Spleen (tissue), 11 donors: ENCODE results near the gene C4orf33. TPM values are rescaled to one million over a fixed set of nuclear protein-coding genes. Genes with fewer than 3 reads are reported as not detected.

Experiments used
- DNase-seq: peaks from one replicate; pipeline ENCODE4 v3.0.0-alpha.2; 2020
- H3K27ac ChIP-seq, 8 donors: fragments of 200-600 bp; sonication (generic) in 7 of 8; 1 replicate in 4 of 8; 2 replicates in 4 of 8; pipeline versions ENCODE4 v1.5.0 to v1.8.0; 2016 to 2021; ENCODE audit warnings: inconsistent platforms in 4 of 8, mild to moderate bottlenecking in 4 of 8, moderate library complexity in 1 of 8
- H3K27me3 ChIP-seq, 7 donors: fragments of 200-600 bp; sonication (generic) in 6 of 7; replicated peaks in 1 of 7; 1 replicate in 4 of 7; 2 replicates in 3 of 7; pipeline versions ENCODE4 v1.5.0 to v1.8.0; 2016 to 2021; ENCODE audit warnings: inconsistent platforms in 3 of 7, mild to moderate bottlenecking in 1 of 7
- H3K36me3 ChIP-seq, 6 donors: fragments of 200-600 bp; sonication (generic) in 5 of 6; 1 replicate in 4 of 6; 2 replicates in 2 of 6; pipeline versions ENCODE4 v1.5.0 to v1.8.0; 2016 to 2021; ENCODE audit warnings: inconsistent platforms in 2 of 6
- H3K4me1 ChIP-seq, 6 donors: fragments of 200-600 bp; sonication (generic) in 5 of 6; 1 replicate in 3 of 6; 2 replicates in 3 of 6; pipeline versions ENCODE4 v1.5.0 to v1.8.0; 2016 to 2021; ENCODE audit warnings: inconsistent platforms in 3 of 6
- H3K4me3 ChIP-seq, 8 donors: fragments of 200-600 bp; sonication (generic) in 7 of 8; 1 replicate in 4 of 8; 2 replicates in 4 of 8; pipeline versions ENCODE4 v1.5.0 to v1.8.0; 2016 to 2021; ENCODE audit warnings: inconsistent platforms in 4 of 8, mild to moderate bottlenecking in 4 of 8, moderate library complexity in 2 of 8
- H3K9me3 ChIP-seq, 8 donors: fragments of 200-600 bp; sonication (generic) in 7 of 8; 1 replicate in 4 of 8; 2 replicates in 4 of 8; pipeline versions ENCODE4 v1.5.0 to v1.8.0; 2016 to 2021; ENCODE audit warnings: inconsistent platforms in 4 of 8
- CTCF ChIP-seq, 11 experiments: fragments of 200-600 bp in 7 of 11; fragments of 450-650 bp in 4 of 11; sonication (generic) in 4 of 11; IDR thresholded peaks in 8 of 11; conservative IDR thresholded peaks in 3 of 11; 1 replicate in 7 of 11; 2 replicates in 4 of 11; pipeline versions ENCODE4 v1.4.0 to v1.8.0; 2016 to 2021; ENCODE audit warnings: antibody characterized with exemption in 11 of 11, inconsistent platforms in 4 of 11, mild to moderate bottlenecking in 1 of 11
- POLR2A ChIP-seq, 3 donors: fragments of 450-650 bp; IDR thresholded peaks; one replicate each; pipeline ENCODE4 v1.5.1; 2017; ENCODE audit warnings: antibody characterized with exemption in 3 of 3, mild to moderate bottlenecking in 1 of 3
- POLR2AphosphoS5 ChIP-seq, 3 donors: sonication (generic); formaldehyde crosslinking; IDR thresholded peaks; one replicate each; pipeline ENCODE4 v1.5.1; 2017; ENCODE audit warnings: antibody characterized with exemption in 3 of 3
- WGBS, 5 donors: extraction: QIAGEN DNeasy Blood & Tissue Kit in 3 of 5; methylation state at CpG; one replicate each; pipeline versions ENCODE4 v1.1.5 to v1.1.7; 2013 to 2018; 5-methylcytosine and 5-hydroxymethylcytosine counted together
- intact Hi-C: fragments of 100-400 bp; cut with DNase I; formaldehyde crosslinking; loops from one replicate; pipeline ENCODE4 v1.15.0; 2023; ENCODE audit warnings: low total_unique reads
- polyA plus RNA-seq, 3 donors: library from polyadenylated mRNA; stranded (reverse); fragments of 200-250 nt; gene quantifications; one replicate each; pipeline ENCODE4 v1.2.1, GENCODE V29; 2013
- total RNA-seq, 7 donors: library from RNA; depleted of rRNA in 3 of 7; stranded (reverse); fragments of >200 nt in 3 of 7; fragmentation: NEBNext Ultra II Directional in 4 of 7; extraction: Animal tissue kit (Norgen Biotek cat#: 25700) in 4 of 7; gene quantifications; one replicate each; pipeline versions ENCODE4 v1.1.0 to v1.2.1, GENCODE V29; 2016 to 2021
- donor health status: healthy with polysubstance abuse.
- donor health status: DM: no; HTN: no; CAD: no; lungs with moderate emphysema.
- donor health status: DM: no; HTN: no; CAD: no.
- donor health status: Bipolar disorder and iron deficiency.
- donor health status: healthy.
- donor health status: DM: no; HTN: no; CAD: no.
- donor health status: DM: yes; HTN: yes; CAD: no.

C4orf33 gene
- total and polyA plus RNA-seq, 10 donors = 7.7 to 31.8 (median 11.5) TPM

DNA sequence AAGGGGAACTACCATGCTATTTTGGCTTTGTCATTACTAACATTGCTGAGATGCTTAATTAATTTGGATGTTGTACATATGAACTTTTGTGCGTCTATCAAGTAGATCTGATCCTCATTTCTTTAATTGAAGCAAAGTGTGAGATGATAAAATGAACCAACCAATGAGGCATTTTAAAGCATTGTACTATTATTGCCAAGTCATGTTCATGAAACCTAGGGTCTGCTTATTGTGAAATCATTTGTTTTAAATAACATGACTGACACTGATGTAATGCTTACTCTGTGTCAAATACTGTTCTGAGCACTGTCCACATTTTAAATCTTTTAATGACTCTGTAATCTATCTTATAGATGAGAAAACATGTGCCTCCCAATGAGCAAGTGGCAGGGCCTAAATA lies 57.7 kb downstream of the C4orf33 start:
- Histone ChIP-seq H3K36me3 (no peaks in the 10 kb centered on the region), H3K27ac (no peak overlapping the region), H3K4me3 (no peak overlapping the region), H3K27me3 (no peaks in the 10 kb centered on the region), H3K4me1 (no peaks in the 10 kb centered on the region), H3K9me3 (peaks cover 0 to 7% (median 0%) of the 10 kb centered on the region in 8 donors)
- intact Hi-C loops = no loop called here
- DNase-seq = no peak
- TF ChIP-seq POLR2A (IDR thresholded peaks at IDR 0.05) = no peak
- TF ChIP-seq CTCF (IDR thresholded peaks at IDR 0.05 in 8 of 11, conservative IDR thresholded peaks at IDR 0.05 in 3 of 11) = no peak
- TF ChIP-seq POLR2AphosphoS5 (IDR thresholded peaks at IDR 0.05) = no peak
- 43 to 96% (median 52%) methylated on average over 1 of the region's 1 CpG for WGBS, 5 donors

DNA sequence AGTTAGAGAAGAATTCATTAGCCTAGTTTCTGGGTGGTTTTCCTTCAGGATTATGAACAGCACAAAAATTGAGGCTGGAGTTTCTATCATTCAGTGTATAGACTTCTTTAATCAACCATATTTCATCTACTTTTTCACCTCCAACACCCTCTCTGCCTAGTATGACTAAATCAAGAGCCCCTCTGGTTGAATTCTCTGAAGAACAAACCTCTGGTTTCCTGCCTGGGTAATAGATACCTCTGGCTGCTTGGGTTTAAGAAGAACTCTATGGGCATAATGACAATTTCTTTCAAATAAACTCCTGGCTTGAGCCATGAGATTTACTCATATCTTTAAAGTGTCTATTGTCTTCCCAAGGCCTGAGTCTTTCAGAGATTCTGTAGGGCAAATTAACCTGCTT lies 66.5 kb downstream of the C4orf33 start:
- DNase-seq = no peak
- peaks cover 0 to 4% (median 0%) of the 10 kb centered on the region in 8 donors for H3K9me3 ChIP-seq
- H3K27me3 ChIP-seq = peaks cover 0 to 11% (median 0%) of the 10 kb centered on the region in 7 donors
- intact Hi-C loops = no loop called here
- TF ChIP-seq POLR2AphosphoS5 (IDR thresholded peaks at IDR 0.05) (no peak), POLR2A (IDR thresholded peaks at IDR 0.05) (no peak), CTCF (IDR thresholded peaks at IDR 0.05 in 8 of 11, conservative IDR thresholded peaks at IDR 0.05 in 3 of 11) (no peak)
- H3K27ac ChIP-seq = no peak overlapping the region
- no peak overlapping the region for H3K4me3 ChIP-seq
- H3K4me1 ChIP-seq = no peaks in the 10 kb centered on the region
- H3K36me3 ChIP-seq = no peaks in the 10 kb centered on the region

GRCh38 chr4:129163427-129163826 lies 67.5 kb downstream of the C4orf33 start:
- no peak for DNase-seq
- no peak for TF ChIP-seq CTCF (IDR thresholded peaks at IDR 0.05 in 8 of 11, conservative IDR thresholded peaks at IDR 0.05 in 3 of 11)
- no peak for TF ChIP-seq POLR2A (IDR thresholded peaks at IDR 0.05)
- no peak for TF ChIP-seq POLR2AphosphoS5 (IDR thresholded peaks at IDR 0.05)
- intact Hi-C loops = no loop called here

GRCh38 chr4:129164243-129164642 lies 68.3 kb downstream of the C4orf33 start:
- peaks cover 0 to 19% (median 0%) of the 10 kb centered on the region in 7 donors for H3K27me3 ChIP-seq
- intact Hi-C loops = no loop called here
- no peak overlapping the region for H3K4me3 ChIP-seq
- TF ChIP-seq CTCF (IDR thresholded peaks at IDR 0.05 in 8 of 11, conservative IDR thresholded peaks at IDR 0.05 in 3 of 11) = no peak
- peaks cover 0 to 3% (median 0%) of the 10 kb centered on the region in 8 donors for H3K9me3 ChIP-seq
- no peak overlapping the region for H3K27ac ChIP-seq
- 59 to 72% (median 64%) methylated on average over 3 of the region's 3 CpGs for WGBS, 5 donors
- DNase-seq = no peak
- H3K36me3 ChIP-seq = no peaks in the 10 kb centered on the region
- H3K4me1 ChIP-seq = no peaks in the 10 kb centered on the region

More at GRCh38 chr4:129163427-129163826, 67.5 kb downstream of the C4orf33 start:
- H3K4me1 ChIP-seq = no peaks in the 10 kb centered on the region
- H3K36me3 ChIP-seq = no peaks in the 10 kb centered on the region
- peaks cover 0 to 3% (median 0%) of the 10 kb centered on the region in 8 donors for H3K9me3 ChIP-seq
- WGBS, 5 donors = 69 to 88% (median 72%) methylated on average over 3 of the region's 3 CpGs
- H3K4me3 ChIP-seq = no peak overlapping the region
- no peak overlapping the region for H3K27ac ChIP-seq
- H3K27me3 ChIP-seq = peaks cover 0 to 19% (median 0%) of the 10 kb centered on the region in 7 donors

Other genes with a start within 250 kb of the C4orf33 start
- gene SCLT1, start 2.6 kb upstream of the C4orf33 start, total RNA-seq = 10 to 100 TPM; 27.2 to 43.7 (median 37.3) TPM
- 1 to 10 TPM; 6.7 to 8.5 (median 7.5) TPM for gene SCLT1, start 2.6 kb upstream of the C4orf33 start, polyA plus RNA-seq